ENCODE results near the gene LYZL4. TPM values are rescaled to one million over a fixed set of nuclear protein-coding genes. Genes with fewer than 3 reads are reported as not detected.

The LYZL4 gene
- total and polyA plus RNA-seq, 10 of the 15 experiments (the other 5 are each of a cell fraction or from before 2014, with no cell fraction given): 0.10 to 0.11 (median 0.11) TPM; not detected in 7

DNA sequence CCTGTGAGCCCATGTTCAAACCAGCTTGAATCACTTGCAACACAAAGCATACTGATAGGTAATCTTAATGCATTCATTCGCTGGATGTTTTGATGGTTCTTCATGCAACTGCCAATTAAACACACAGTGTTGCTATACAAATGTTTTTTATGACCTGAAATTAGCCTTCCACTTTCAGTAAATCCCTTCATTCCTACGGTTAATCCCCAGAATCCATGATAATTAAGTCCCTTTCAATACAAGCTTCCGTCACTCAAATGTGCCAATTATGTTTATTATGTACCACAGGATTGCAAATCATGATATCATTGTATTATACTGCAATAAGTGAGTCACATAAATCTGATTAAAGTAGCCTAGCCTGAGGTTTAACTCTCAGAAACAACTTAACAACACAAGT, 14.5 kb upstream of the LYZL4 start:
- DNase-seq (ENCODE audit: low read depth, low spot score): no peak
- H3K4me2 ChIP-seq (ENCODE audit: control insufficient read depth, insufficient read depth): no peak overlapping the region
- intact Hi-C loops (cut with micrococcal nuclease; ENCODE audit: unreplicated experiment) (no loop called here), in situ Hi-C loops (cut with MboI) (no loop called here)
- CTCF ChIA-PET: interaction anchor here (1.1 kb wide), 1 partner anchor 170 kb away, joined by 3 read pairs; no protein-coding TSS in a partner anchor
- RAD21 ChIA-PET (ENCODE audit: unreplicated experiment): no interaction called here
- no peaks in the 10 kb centered on the region for H3K36me3 ChIP-seq (ENCODE audit: control insufficient read depth in 2 of 2, insufficient read depth in 2 of 2, low read length in 1 of 2)
- no peak for ATAC-seq
- TF ChIP-seq, protein P1, sequence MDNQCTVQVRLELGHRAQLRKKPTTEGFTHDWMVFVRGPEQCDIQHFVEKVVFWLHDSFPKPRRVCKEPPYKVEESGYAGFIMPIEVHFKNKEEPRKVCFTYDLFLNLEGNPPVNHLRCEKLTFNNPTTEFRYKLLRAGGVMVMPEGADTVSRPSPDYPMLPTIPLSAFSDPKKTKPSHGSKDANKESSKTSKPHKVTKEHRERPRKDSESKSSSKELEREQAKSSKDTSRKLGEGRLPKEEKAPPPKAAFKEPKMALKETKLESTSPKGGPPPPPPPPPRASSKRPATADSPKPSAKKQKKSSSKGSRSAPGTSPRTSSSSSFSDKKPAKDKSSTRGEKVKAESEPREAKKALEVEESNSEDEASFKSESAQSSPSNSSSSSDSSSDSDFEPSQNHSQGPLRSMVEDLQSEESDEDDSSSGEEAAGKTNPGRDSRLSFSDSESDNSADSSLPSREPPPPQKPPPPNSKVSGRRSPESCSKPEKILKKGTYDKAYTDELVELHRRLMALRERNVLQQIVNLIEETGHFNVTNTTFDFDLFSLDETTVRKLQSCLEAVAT (IDR thresholded peaks at IDR 0.05): no peak
- TF ChIP-seq NR2C1 (IDR thresholded peaks at IDR 0.05): no peak
- TF ChIP-seq, protein P2, sequence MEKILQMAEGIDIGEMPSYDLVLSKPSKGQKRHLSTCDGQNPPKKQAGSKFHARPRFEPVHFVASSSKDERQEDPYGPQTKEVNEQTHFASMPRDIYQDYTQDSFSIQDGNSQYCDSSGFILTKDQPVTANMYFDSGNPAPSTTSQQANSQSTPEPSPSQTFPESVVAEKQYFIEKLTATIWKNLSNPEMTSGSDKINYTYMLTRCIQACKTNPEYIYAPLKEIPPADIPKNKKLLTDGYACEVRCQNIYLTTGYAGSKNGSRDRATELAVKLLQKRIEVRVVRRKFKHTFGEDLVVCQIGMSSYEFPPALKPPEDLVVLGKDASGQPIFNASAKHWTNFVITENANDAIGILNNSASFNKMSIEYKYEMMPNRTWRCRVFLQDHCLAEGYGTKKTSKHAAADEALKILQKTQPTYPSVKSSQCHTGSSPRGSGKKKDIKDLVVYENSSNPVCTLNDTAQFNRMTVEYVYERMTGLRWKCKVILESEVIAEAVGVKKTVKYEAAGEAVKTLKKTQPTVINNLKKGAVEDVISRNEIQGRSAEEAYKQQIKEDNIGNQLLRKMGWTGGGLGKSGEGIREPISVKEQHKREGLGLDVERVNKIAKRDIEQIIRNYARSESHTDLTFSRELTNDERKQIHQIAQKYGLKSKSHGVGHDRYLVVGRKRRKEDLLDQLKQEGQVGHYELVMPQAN (conservative IDR thresholded peaks at IDR 0.05): no peak
- no peak for TF ChIP-seq TBL1XR1 (IDR thresholded peaks at IDR 0.05; ENCODE audit: low read depth, low read length)
- TF ChIP-seq, protein P3, sequence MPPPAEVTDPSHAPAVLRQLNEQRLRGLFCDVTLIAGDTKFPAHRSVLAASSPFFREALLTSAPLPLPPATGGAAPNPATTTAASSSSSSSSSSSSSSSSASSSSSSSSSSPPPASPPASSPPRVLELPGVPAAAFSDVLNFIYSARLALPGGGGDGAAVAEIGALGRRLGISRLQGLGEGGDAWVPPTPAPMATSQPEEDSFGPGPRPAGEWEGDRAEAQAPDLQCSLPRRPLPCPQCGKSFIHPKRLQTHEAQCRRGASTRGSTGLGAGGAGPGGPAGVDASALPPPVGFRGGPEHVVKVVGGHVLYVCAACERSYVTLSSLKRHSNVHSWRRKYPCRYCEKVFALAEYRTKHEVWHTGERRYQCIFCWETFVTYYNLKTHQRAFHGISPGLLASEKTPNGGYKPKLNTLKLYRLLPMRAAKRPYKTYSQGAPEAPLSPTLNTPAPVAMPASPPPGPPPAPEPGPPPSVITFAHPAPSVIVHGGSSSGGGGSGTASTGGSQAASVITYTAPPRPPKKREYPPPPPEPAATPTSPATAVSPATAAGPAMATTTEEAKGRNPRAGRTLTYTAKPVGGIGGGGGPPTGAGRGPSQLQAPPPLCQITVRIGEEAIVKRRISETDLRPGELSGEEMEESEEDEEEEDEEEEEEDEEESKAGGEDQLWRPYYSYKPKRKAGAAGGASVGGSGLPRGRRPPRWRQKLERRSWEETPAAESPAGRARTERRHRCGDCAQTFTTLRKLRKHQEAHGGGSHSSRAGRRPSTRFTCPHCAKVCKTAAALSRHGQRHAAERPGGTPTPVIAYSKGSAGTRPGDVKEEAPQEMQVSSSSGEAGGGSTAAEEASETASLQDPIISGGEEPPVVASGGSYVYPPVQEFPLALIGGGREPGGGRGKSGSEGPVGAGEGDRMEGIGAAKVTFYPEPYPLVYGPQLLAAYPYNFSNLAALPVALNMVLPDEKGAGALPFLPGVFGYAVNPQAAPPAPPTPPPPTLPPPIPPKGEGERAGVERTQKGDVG (CRISPR knock-in tag; IDR thresholded peaks at IDR 0.05): no peak
- TF ChIP-seq MEF2A (IDR thresholded peaks at IDR 0.05; ENCODE audit: insufficient read depth, low read depth, low read length): no peak
- TF ChIP-seq SREBF2 (IDR thresholded peaks at IDR 0.05; ENCODE audit: low read length): no peak
- no peak for TF ChIP-seq KLF5 (IDR thresholded peaks at IDR 0.05; ENCODE audit: partially characterized antibody)
- TF ChIP-seq TCF7 (IDR thresholded peaks at IDR 0.05; ENCODE audit: borderline replicate concordance): no peak
- no peak for TF ChIP-seq WRNIP1 (IDR thresholded peaks at IDR 0.05; ENCODE audit: borderline replicate concordance, low read depth, low read length)
- no peak for TF ChIP-seq ZNF274 (IDR thresholded peaks at IDR 0.05; ENCODE audit: insufficient read depth, insufficient read length)
- TF ChIP-seq SMC3 (IDR thresholded peaks at IDR 0.05; ENCODE audit: borderline replicate concordance, low read length): no peak
- no peak for TF ChIP-seq MTA2 (IDR thresholded peaks at IDR 0.05; ENCODE audit: low read depth)
- TF ChIP-seq POLR2AphosphoS5 (IDR thresholded peaks at IDR 0.05; ENCODE audit: low read length): no peak
- TF ChIP-seq CREM (IDR thresholded peaks at IDR 0.05; ENCODE audit: low read depth): no peak
- no peaks in the 10 kb centered on the region for H4K20me1 ChIP-seq (ENCODE audit: control insufficient read depth, insufficient read depth)
- H3K4me3 ChIP-seq: no peak overlapping the region
- BruUV-seq (replicated peaks): no TSS peak
- no peak for FAIRE-seq
- no peaks in the 10 kb centered on the region for H3K4me1 ChIP-seq (ENCODE audit: control insufficient read depth, insufficient read depth, low read length)
- H3K9ac ChIP-seq (ENCODE audit: control insufficient read depth, insufficient read depth, low read length): no peak overlapping the region
- no peak overlapping the region for H2AFZ ChIP-seq (ENCODE audit: control insufficient read depth, low read depth, low read length)
- H3K9me3 ChIP-seq (replicated peaks; ENCODE audit: control insufficient read depth, insufficient read depth, low read length): no peaks in the 10 kb centered on the region
- H3K79me2 ChIP-seq (ENCODE audit: control insufficient read depth, insufficient read depth, low read length): no peaks in the 10 kb centered on the region
- SMC1A ChIA-PET (ENCODE audit: uncharacterized antibody, unreplicated experiment): no interaction called here
- POLR2A ChIA-PET: interaction anchor here (0.7 kb wide), 1 partner anchor 415 kb away, joined by 4 read pairs; no protein-coding TSS in a partner anchor
- H3K27me3 ChIP-seq (replicated peaks in 1 of 2; ENCODE audit: control insufficient read depth in 2 of 2, insufficient read depth in 2 of 2, low read length in 1 of 2): peaks cover 0 to 1% of the 10 kb centered on the region in 2 experiments; a peak in 2 of 4 replicates
- 22% methylated on average over 3 of the region's 3 CpGs for WGBS (ENCODE audit: insufficient coverage, insufficient replicate concordance, low lambda C conversion rate, missing lambda C conversion rate)
- no peak overlapping the region for H3K27ac ChIP-seq (ENCODE audit: control insufficient read depth, insufficient read depth)

Data from GM12878 (cell line).